ENCODE measurements around the gene ZFP57.

The ZFP57 gene

DNA sequence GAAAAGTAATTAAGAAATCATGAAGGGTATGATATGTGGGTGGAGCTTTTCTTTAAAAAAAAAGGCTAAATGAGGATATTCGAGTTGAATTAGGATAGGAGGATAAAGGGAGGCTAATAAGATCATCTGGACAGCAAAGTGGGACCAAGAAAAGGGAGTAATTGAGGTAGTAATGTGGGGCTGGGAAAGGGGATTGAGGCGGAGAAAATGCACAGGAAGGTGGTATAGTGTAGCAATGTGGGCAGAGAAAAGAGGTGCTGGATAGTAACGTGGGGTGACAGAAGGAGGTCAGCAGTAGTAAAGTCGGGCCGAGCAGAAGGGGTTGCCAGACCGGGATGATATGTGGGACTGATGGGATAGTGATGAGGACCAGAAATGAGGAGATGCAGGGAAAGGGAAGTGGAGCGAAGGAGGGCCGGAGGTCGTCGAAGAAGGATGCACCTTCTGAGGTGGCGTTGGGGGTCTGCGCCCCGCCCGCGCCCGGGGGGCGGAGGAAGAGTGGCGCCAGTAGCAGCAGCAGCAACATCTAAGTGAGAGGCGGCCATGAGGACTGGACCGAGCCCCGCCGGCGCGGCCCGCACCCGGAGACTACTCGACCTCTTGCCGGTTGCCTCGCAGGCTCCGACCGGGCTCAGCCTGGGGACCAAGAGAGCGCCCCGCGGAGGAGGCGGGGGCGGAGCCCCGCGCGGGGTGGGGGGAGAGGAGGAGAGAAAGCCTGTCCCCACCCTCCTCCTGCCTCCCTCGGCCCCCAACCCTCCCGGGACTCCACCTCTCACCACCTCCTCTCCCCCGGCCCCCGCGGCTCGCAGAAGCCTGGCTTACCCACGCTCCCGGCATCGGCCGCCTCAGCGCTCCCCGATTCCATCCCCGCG is 48.9 kb downstream of the ZFP57 start:
- WGBS, 2 experiments (ENCODE audit: insufficient coverage in 2 of 2), result 2% methylated on average over 12 to 24 of the region's 53 CpGs
- Histone ChIP-seq H3K36me3 (ENCODE audit: control insufficient read depth, insufficient read depth, low read length) (peaks cover 10% of the 10 kb centered on the region), H3K4me1 (ENCODE audit: control insufficient read depth, insufficient read depth, low read length, poor library complexity, severe bottlenecking) (peaks cover 33% of the 10 kb centered on the region), H3K4me3 (ENCODE audit: extremely low read depth, insufficient read depth, low read length, poor library complexity, severe bottlenecking) (peak overlapping the region; percentile 74), H3K27ac (ENCODE audit: low read depth, low read length, severe bottlenecking) (peak overlapping the region; percentile 47), H3K9me3 (ENCODE audit: control insufficient read depth, low read length) (no peaks in the 10 kb centered on the region)

GRCh38 chr6:29631209-29631810 is 49.6 kb downstream of the ZFP57 start:
- WGBS, 2 experiments (ENCODE audit: insufficient coverage in 2 of 2), result 8 to 17% methylated on average over 8 to 9 of the region's 14 CpGs
- Histone ChIP-seq H3K4me1 (ENCODE audit: control insufficient read depth, insufficient read depth, low read length, poor library complexity, severe bottlenecking) (peaks cover 39% of the 10 kb centered on the region), H3K4me3 (ENCODE audit: extremely low read depth, insufficient read depth, low read length, poor library complexity, severe bottlenecking) (peak overlapping the region; percentile 74), H3K27ac (ENCODE audit: low read depth, low read length, severe bottlenecking) (no peak overlapping the region), H3K36me3 (ENCODE audit: control insufficient read depth, insufficient read depth, low read length) (peaks cover 10% of the 10 kb centered on the region), H3K9me3 (ENCODE audit: control insufficient read depth, low read length) (no peaks in the 10 kb centered on the region)

DNA sequence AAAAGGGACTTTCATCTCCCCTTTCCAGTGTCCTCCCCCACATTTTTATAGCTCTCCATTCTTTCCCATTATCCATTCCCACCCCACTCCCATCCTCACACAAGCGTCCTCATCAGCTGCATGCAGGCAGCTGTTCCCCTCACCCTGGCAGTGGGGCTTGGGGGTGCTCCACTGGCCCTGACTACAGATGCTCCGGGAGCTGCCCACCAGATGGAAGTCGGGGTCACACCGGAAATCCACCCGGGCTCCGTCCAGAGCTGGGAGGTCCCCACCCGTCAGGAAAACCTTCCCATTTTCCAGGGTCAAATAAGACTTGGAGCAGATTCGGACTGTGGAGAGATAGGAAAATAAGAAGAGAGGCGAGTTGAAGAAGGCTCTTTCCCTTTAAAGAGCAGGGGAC is 50.6 kb downstream of the ZFP57 start:
- Histone ChIP-seq H3K36me3 (ENCODE audit: control insufficient read depth, insufficient read depth, low read length) (peaks cover 10% of the 10 kb centered on the region), H3K27ac (ENCODE audit: low read depth, low read length, severe bottlenecking) (no peak overlapping the region), H3K4me1 (ENCODE audit: control insufficient read depth, insufficient read depth, low read length, poor library complexity, severe bottlenecking) (peaks cover 49% of the 10 kb centered on the region), H3K9me3 (ENCODE audit: control insufficient read depth, low read length) (no peaks in the 10 kb centered on the region), H3K4me3 (ENCODE audit: extremely low read depth, insufficient read depth, low read length, poor library complexity, severe bottlenecking) (no peak overlapping the region)
- 34 to 38% methylated on average over 8 of the region's 9 CpGs for WGBS, 2 experiments (ENCODE audit: insufficient coverage in 2 of 2)

DNA sequence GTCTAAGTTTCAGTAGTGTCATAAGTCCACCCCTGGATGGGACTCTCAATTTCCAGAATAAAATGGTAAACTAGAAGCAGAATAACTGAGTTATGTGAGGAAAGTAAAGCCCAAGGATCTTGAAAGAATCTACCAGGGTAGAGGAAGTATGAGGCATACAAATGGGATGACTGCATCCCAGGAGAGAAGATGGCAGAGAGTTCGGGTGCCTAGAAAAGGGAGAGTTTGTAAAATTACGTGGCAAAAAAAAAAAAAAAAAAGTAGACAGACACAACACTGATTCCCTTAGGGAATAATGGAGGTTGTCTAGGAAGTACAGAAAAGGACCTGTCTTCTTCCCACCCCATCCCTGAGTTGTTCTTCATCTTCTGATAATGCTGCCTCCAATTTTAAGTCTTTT is 51.4 kb downstream of the ZFP57 start:
- no peak overlapping the region for H3K27ac ChIP-seq (ENCODE audit: low read depth, low read length, severe bottlenecking)
- peaks cover 10% of the 10 kb centered on the region for H3K36me3 ChIP-seq (ENCODE audit: control insufficient read depth, insufficient read depth, low read length)
- H3K4me3 ChIP-seq (ENCODE audit: extremely low read depth, insufficient read depth, low read length, poor library complexity, severe bottlenecking), result no peak overlapping the region
- H3K9me3 ChIP-seq (ENCODE audit: control insufficient read depth, low read length), result no peaks in the 10 kb centered on the region
- peaks cover 56% of the 10 kb centered on the region for H3K4me1 ChIP-seq (ENCODE audit: control insufficient read depth, insufficient read depth, low read length, poor library complexity, severe bottlenecking)
- WGBS, 2 experiments (ENCODE audit: insufficient coverage in 2 of 2), result no CpG with 5 or more reads among the region's 2 CpGs

- 0% methylated on average over 20 to 29 of the region's 32 CpGs for WGBS, 2 experiments (ENCODE audit: insufficient coverage in 2 of 2)
- Histone ChIP-seq H3K9me3 (ENCODE audit: control insufficient read depth, low read length) (no peaks in the 10 kb centered on the region), H3K27ac (ENCODE audit: low read depth, low read length, severe bottlenecking) (peak overlapping the region; percentile 79), H3K4me1 (ENCODE audit: control insufficient read depth, insufficient read depth, low read length, poor library complexity, severe bottlenecking) (peaks cover 63% of the 10 kb centered on the region), H3K4me3 (ENCODE audit: extremely low read depth, insufficient read depth, low read length, poor library complexity, severe bottlenecking) (peak overlapping the region; percentile 52), H3K36me3 (ENCODE audit: control insufficient read depth, insufficient read depth, low read length) (peaks cover 15% of the 10 kb centered on the region)
Observed at GRCh38 chr6:29628419-29629281, 52.3 kb downstream of the ZFP57 start.

DNA sequence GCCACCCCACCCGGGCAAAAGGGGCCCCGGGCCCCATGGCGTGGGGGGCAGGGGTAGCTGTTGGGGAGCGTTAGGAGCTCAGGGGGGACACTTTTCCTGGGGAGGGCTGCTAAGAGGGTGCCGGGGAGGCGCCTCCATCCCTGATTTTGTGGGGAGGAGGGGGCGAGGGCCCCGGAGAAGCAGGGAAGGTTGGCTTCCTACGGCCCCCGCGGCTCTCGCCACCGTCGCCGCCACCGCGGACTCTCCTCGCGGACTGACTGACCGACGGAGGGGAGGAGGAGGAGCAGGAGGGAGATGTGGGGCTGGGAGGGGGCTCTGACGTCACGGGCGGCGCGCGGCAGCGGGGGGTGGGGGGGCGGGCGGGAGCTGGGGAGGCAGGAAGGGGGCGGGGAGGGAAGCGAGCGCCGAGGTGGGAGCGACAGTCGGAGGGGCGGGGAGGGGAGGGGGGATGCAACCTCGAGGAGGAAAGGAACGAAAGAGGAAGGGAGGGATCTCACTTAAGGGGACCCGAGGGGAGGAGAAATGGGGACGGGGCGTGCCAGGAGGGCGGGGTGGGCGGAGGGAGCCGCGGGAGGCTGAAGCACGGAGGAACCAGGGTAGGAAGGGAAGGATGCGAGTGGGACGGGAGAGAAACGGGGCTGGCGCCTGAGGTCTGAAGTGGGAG is 53.1 kb downstream of the ZFP57 start:
- peak overlapping the region; percentile 77 for H3K4me3 ChIP-seq (ENCODE audit: extremely low read depth, insufficient read depth, low read length, poor library complexity, severe bottlenecking)
- peaks cover 71% of the 10 kb centered on the region for H3K4me1 ChIP-seq (ENCODE audit: control insufficient read depth, insufficient read depth, low read length, poor library complexity, severe bottlenecking)
- peaks cover 22% of the 10 kb centered on the region for H3K36me3 ChIP-seq (ENCODE audit: control insufficient read depth, insufficient read depth, low read length)
- WGBS, 2 experiments (ENCODE audit: insufficient coverage in 2 of 2), result 1% methylated on average over 17 to 20 of the region's 51 CpGs
- no peaks in the 10 kb centered on the region for H3K9me3 ChIP-seq (ENCODE audit: control insufficient read depth, low read length)
- H3K27ac ChIP-seq (ENCODE audit: low read depth, low read length, severe bottlenecking), result peak overlapping the region; percentile 79

- 1 to 4% methylated on average over 7 to 18 of the region's 31 CpGs for WGBS, 2 experiments (ENCODE audit: insufficient coverage in 2 of 2)
- Histone ChIP-seq H3K36me3 (ENCODE audit: control insufficient read depth, insufficient read depth, low read length) (peaks cover 30% of the 10 kb centered on the region), H3K27ac (ENCODE audit: low read depth, low read length, severe bottlenecking) (peak overlapping the region; percentile 57), H3K4me3 (ENCODE audit: extremely low read depth, insufficient read depth, low read length, poor library complexity, severe bottlenecking) (peak overlapping the region; percentile 77), H3K4me1 (ENCODE audit: control insufficient read depth, insufficient read depth, low read length, poor library complexity, severe bottlenecking) (peaks cover 75% of the 10 kb centered on the region), H3K9me3 (ENCODE audit: control insufficient read depth, low read length) (no peaks in the 10 kb centered on the region)
Observed at GRCh38 chr6:29626948-29627754, 53.8 kb downstream of the ZFP57 start.

DNA sequence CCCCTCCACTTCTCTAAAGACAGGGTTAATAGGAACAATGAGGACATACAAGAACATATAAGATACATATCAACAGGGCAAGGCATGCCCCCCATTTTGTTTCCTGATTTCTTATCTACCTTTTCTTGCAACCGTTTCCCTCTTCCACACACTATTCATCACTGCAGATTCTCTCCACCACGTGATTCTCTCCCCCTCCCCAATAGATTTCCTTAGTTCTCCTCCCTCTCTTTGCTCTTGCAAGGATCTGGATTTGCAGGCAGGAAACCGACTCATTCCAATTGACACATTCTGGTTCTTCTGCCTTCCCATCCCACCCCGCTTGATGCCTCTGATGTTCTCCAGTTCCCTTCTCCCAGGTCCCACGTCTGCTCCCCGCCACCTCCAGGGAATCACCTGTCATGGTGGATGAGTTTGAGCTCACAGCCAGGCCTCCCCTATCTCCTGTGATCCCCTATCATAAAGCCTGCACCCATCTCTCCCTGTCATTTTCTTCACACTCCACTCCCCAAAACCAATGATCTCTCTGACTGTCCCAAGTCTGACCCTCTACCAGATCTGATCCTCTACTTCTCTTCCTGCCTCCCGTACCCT is 55.5 kb downstream of the ZFP57 start:
- Histone ChIP-seq H3K4me3 (ENCODE audit: extremely low read depth, insufficient read depth, low read length, poor library complexity, severe bottlenecking) (peak overlapping the region; percentile 8), H3K4me1 (ENCODE audit: control insufficient read depth, insufficient read depth, low read length, poor library complexity, severe bottlenecking) (peaks cover 60% of the 10 kb centered on the region)
- WGBS, 2 experiments (ENCODE audit: insufficient coverage in 2 of 2), result 9 to 14% methylated on average over 7 of the region's 7 CpGs

DNA sequence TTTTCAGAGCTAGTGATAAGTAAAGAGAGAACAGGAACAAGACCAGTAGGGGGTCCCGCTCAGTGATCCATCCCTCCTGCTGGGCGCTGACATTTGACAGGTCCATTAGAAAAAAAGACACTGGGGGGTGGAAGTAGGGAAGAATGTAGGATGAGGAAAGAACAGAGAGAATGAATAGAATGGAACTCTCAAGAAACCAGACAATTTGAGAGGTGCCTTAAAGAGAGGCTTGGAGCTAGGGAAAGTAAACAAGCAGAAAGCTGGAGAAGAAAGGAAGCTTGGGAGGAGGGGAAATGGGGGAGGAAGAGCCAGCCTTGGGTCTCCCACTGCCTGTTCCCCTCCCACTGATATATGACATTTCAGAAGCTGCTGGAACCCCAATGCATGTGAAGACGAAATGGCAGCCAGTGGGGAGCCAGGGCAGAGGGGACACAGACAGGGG is 56.4 kb downstream of the ZFP57 start:
- H3K36me3 ChIP-seq (ENCODE audit: control insufficient read depth, insufficient read depth, low read length), result peaks cover 46% of the 10 kb centered on the region
- peaks cover 53% of the 10 kb centered on the region for H3K4me1 ChIP-seq (ENCODE audit: control insufficient read depth, insufficient read depth, low read length, poor library complexity, severe bottlenecking)
- no peak overlapping the region for H3K27ac ChIP-seq (ENCODE audit: low read depth, low read length, severe bottlenecking)
- 0 to 3% methylated on average over 3 of the region's 3 CpGs for WGBS, 2 experiments (ENCODE audit: insufficient coverage in 2 of 2)
- no peak overlapping the region for H3K4me3 ChIP-seq (ENCODE audit: extremely low read depth, insufficient read depth, low read length, poor library complexity, severe bottlenecking)
- no peaks in the 10 kb centered on the region for H3K9me3 ChIP-seq (ENCODE audit: control insufficient read depth, low read length)

More for the DNA sequence above, 55.5 kb downstream of the ZFP57 start:
- H3K27ac ChIP-seq (ENCODE audit: low read depth, low read length, severe bottlenecking), result peak overlapping the region; percentile 29
- H3K9me3 ChIP-seq (ENCODE audit: control insufficient read depth, low read length), result no peaks in the 10 kb centered on the region
- H3K36me3 ChIP-seq (ENCODE audit: control insufficient read depth, insufficient read depth, low read length), result peaks cover 40% of the 10 kb centered on the region
